Measurements from ENCODE around the gene USPL1. TPM values are rescaled to one million over a fixed set of nuclear protein-coding genes. Genes with fewer than 3 reads are reported as not detected.
"Not testable (repeated sequence)": the region's sequence is repeated elsewhere in the genome, so short reads cannot be mapped to it uniquely, and the experiment has no call there.

USPL1 gene
- total RNA-seq, 1 donor from 2014 or later = 21.1 TPM

- TF ChIP-seq CTCF (IDR thresholded peaks at IDR 0.05; ENCODE audit: unreplicated experiment) = no peak
- H3K4me1 Mint-ChIP-seq (ENCODE audit: unreplicated experiment) = no peaks in the 10 kb centered on the region
- no peak overlapping the region for H3K4me3 Mint-ChIP-seq (ENCODE audit: unreplicated experiment)
- H3K9me3 Mint-ChIP-seq (ENCODE audit: unreplicated experiment) = no peaks in the 10 kb centered on the region
- peaks cover 32% of the 10 kb centered on the region for H3K36me3 Mint-ChIP-seq (ENCODE audit: low read depth, unreplicated experiment)
- no peak for DNase-seq (ENCODE audit: low spot score)
- peaks cover 2% of the 10 kb centered on the region for H3K27me3 Mint-ChIP-seq (ENCODE audit: unreplicated experiment)
- no peak overlapping the region for H3K27ac Mint-ChIP-seq (ENCODE audit: unreplicated experiment)
These were observed 11.8 kb downstream of the USPL1 start for GRCh38 chr13:30629527-30629926.

GRCh38 chr13:30633861-30634260 lies 16.1 kb downstream of the USPL1 start:
- Mint-ChIP-seq H3K27me3 (ENCODE audit: unreplicated experiment) (peaks cover 2% of the 10 kb centered on the region), H3K4me1 (ENCODE audit: unreplicated experiment) (no peaks in the 10 kb centered on the region), H3K27ac (ENCODE audit: unreplicated experiment) (no peak overlapping the region), H3K4me3 (ENCODE audit: unreplicated experiment) (peak overlapping the region; percentile 58), H3K36me3 (ENCODE audit: low read depth, unreplicated experiment) (peaks cover 27% of the 10 kb centered on the region), H3K9me3 (ENCODE audit: unreplicated experiment) (no peaks in the 10 kb centered on the region)
- TF ChIP-seq CTCF (IDR thresholded peaks at IDR 0.05; ENCODE audit: unreplicated experiment) = no peak
- no peak for DNase-seq (ENCODE audit: low spot score)

- TF ChIP-seq CTCF (IDR thresholded peaks at IDR 0.05; ENCODE audit: unreplicated experiment) = no peak
- H3K36me3 Mint-ChIP-seq (ENCODE audit: low read depth, unreplicated experiment) = peaks cover 27% of the 10 kb centered on the region
- no peak overlapping the region for H3K27ac Mint-ChIP-seq (ENCODE audit: unreplicated experiment)
- no peak overlapping the region for H3K4me3 Mint-ChIP-seq (ENCODE audit: unreplicated experiment)
- peaks cover 2% of the 10 kb centered on the region for H3K27me3 Mint-ChIP-seq (ENCODE audit: unreplicated experiment)
- H3K4me1 Mint-ChIP-seq (ENCODE audit: unreplicated experiment) = no peaks in the 10 kb centered on the region
- no peaks in the 10 kb centered on the region for H3K9me3 Mint-ChIP-seq (ENCODE audit: unreplicated experiment)
- no peak for DNase-seq (ENCODE audit: low spot score)
These were observed 17.1 kb downstream of the USPL1 start for GRCh38 chr13:30634838-30635237.

- Mint-ChIP-seq H3K4me1 (ENCODE audit: unreplicated experiment) (no peaks in the 10 kb centered on the region), H3K4me3 (ENCODE audit: unreplicated experiment) (no peak overlapping the region), H3K9me3 (ENCODE audit: unreplicated experiment) (no peaks in the 10 kb centered on the region), H3K36me3 (ENCODE audit: low read depth, unreplicated experiment) (peaks cover 29% of the 10 kb centered on the region), H3K27ac (ENCODE audit: unreplicated experiment) (no peak overlapping the region), H3K27me3 (ENCODE audit: unreplicated experiment) (no peaks in the 10 kb centered on the region)
- no peak for DNase-seq (ENCODE audit: low spot score)
- TF ChIP-seq CTCF (IDR thresholded peaks at IDR 0.05; ENCODE audit: unreplicated experiment) = no peak
These were observed 20.6 kb downstream of the USPL1 start for GRCh38 chr13:30638301-30638700.

- H3K27ac Mint-ChIP-seq (ENCODE audit: unreplicated experiment) = no peak overlapping the region
- no peak for DNase-seq (ENCODE audit: low spot score)
- TF ChIP-seq CTCF (IDR thresholded peaks at IDR 0.05; ENCODE audit: unreplicated experiment) = no peak
These were observed 22.0 kb downstream of the USPL1 start for GRCh38 chr13:30639671-30640070.

GRCh38 chr13:30641173-30641572 lies 23.5 kb downstream of the USPL1 start:
- H3K27me3 Mint-ChIP-seq (ENCODE audit: unreplicated experiment) = not testable (repeated sequence)

More at GRCh38 chr13:30639671-30640070, 22.0 kb downstream of the USPL1 start:
- Mint-ChIP-seq H3K27me3 (ENCODE audit: unreplicated experiment) (peaks cover 1% of the 10 kb centered on the region), H3K9me3 (ENCODE audit: unreplicated experiment) (no peaks in the 10 kb centered on the region), H3K4me3 (ENCODE audit: unreplicated experiment) (no peak overlapping the region), H3K36me3 (ENCODE audit: low read depth, unreplicated experiment) (peaks cover 26% of the 10 kb centered on the region), H3K4me1 (ENCODE audit: unreplicated experiment) (no peaks in the 10 kb centered on the region)

More at GRCh38 chr13:30641173-30641572, 23.5 kb downstream of the USPL1 start:
- H3K9me3 Mint-ChIP-seq (ENCODE audit: unreplicated experiment); DNase-seq (ENCODE audit: low spot score); H3K4me3 Mint-ChIP-seq (ENCODE audit: unreplicated experiment); H3K27ac Mint-ChIP-seq (ENCODE audit: unreplicated experiment); H3K4me1 Mint-ChIP-seq (ENCODE audit: unreplicated experiment): not testable (repeated sequence)
- H3K36me3 Mint-ChIP-seq (ENCODE audit: low read depth, unreplicated experiment) = peaks cover 28% of the 10 kb centered on the region

Measured in endothelial cell (in vitro differentiated cells).